GM12864 (cell line): Measurements from ENCODE around the gene UBL4A.

Experiments
- DNase-seq: peaks from one replicate; pipeline ENCODE4 v3.0.0-alpha.2; 2011; ENCODE audit warnings: low read depth
- H3K4me3 ChIP-seq: 2 replicates; pipeline ENCODE4 v1.5.1; 2011; ENCODE audit warnings: mild to moderate bottlenecking, low read depth, low read length, control low read depth
- CTCF ChIP-seq: IDR thresholded peaks from 2 replicates; pipeline ENCODE4 v1.5.1; 2011; ENCODE audit warnings: low read depth, mild to moderate bottlenecking, moderate library complexity, low read length, control low read depth, inconsistent platforms; ENCODE audit errors: missing control alignments

Gene UBL4A

GRCh38 chrX:154481911-154482601, 4.4 kb downstream of the UBL4A start:
- H3K4me3 ChIP-seq, result no peak overlapping the region
- no peak for TF ChIP-seq CTCF
- DNase-seq, result no peak

- no peak for TF ChIP-seq CTCF
- no peak overlapping the region for H3K4me3 ChIP-seq
- DNase-seq, result no peak
Observed at GRCh38 chrX:154481195-154481594, 5.2 kb downstream of the UBL4A start.

GRCh38 chrX:154478728-154479622, 7.4 kb downstream of the UBL4A start, which contains the start of gene LAGE3:
Gene LAGE3, minus strand, starts transcription at chrX:154479281. Its CDS starts 366 bp downstream, at chrX:154478915.
- TF ChIP-seq CTCF, result no peak
- peak; percentile 66 for DNase-seq
- peak within 1 kb of the TSS; percentile 63 for H3K4me3 ChIP-seq

- DNase-seq, result no peak
- peak overlapping the region; percentile 63 for H3K4me3 ChIP-seq
- no peak for TF ChIP-seq CTCF
Observed at GRCh38 chrX:154477891-154478477, 8.4 kb downstream of the UBL4A start.

GRCh38 chrX:154476821-154477220, 9.6 kb downstream of the UBL4A start:
- H3K4me3 ChIP-seq, result no peak overlapping the region
- TF ChIP-seq CTCF, result no peak
- DNase-seq, result no peak

- no peak for DNase-seq
- TF ChIP-seq CTCF, result no peak
- H3K4me3 ChIP-seq, result no peak overlapping the region
Observed at GRCh38 chrX:154473683-154474082, 12.7 kb downstream of the UBL4A start.
